AG08396 (cell line): Measurements from ENCODE around the gene TRPM2.
"Not testable (repeated sequence)": the region's sequence is repeated elsewhere in the genome, so short reads cannot be mapped to it uniquely, and the experiment has no call there.

Experiments
- DNase-seq: peaks from one replicate; pipeline ENCODE4 v3.0.0; 2012; ENCODE audit warnings: low spot score, mixed read lengths

TRPM2 gene

DNA sequence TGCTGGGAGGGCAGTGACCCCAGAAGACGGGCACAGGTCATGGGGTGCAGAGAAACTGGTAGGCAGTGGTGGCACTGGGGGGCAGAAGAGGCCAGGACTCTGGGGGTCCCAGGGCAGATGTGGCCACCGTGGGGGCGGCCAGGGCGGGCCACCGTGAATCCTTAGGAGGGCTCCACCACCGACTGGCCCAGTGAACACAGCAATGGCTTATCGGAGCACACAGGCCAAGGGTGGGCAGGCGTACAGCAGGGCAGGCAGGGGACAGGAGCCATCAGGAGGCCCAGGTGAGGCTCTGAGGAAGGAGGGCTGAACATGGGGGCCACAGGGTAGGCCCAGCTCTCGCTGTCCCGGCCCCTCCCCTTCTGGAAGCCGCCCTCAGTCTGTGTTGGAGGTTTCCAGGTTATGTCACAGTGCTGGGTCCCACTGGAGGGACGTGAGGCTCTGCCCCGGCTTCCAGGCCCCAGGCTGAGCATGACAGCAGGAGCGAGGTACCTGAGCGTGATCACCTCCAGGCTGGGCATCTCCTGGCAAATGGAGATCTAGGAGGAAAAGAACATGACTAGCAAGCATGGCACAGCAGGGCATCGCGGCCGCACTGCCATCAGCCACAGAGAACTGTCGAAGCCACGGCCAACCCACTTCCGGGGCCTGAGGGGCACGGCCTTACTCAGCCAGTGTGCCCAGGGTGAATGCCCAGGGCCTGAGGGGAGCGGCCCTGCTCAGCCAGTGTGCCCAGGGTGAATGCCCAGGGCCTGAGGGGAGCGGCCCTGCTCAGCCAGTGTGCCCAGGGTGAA lies 18.0 kb upstream of the TRPM2 start:
- DNase-seq, result no peak

GRCh38 chr21:44337449-44337848 lies 16.0 kb upstream of the TRPM2 start:
- no peak for DNase-seq

DNA sequence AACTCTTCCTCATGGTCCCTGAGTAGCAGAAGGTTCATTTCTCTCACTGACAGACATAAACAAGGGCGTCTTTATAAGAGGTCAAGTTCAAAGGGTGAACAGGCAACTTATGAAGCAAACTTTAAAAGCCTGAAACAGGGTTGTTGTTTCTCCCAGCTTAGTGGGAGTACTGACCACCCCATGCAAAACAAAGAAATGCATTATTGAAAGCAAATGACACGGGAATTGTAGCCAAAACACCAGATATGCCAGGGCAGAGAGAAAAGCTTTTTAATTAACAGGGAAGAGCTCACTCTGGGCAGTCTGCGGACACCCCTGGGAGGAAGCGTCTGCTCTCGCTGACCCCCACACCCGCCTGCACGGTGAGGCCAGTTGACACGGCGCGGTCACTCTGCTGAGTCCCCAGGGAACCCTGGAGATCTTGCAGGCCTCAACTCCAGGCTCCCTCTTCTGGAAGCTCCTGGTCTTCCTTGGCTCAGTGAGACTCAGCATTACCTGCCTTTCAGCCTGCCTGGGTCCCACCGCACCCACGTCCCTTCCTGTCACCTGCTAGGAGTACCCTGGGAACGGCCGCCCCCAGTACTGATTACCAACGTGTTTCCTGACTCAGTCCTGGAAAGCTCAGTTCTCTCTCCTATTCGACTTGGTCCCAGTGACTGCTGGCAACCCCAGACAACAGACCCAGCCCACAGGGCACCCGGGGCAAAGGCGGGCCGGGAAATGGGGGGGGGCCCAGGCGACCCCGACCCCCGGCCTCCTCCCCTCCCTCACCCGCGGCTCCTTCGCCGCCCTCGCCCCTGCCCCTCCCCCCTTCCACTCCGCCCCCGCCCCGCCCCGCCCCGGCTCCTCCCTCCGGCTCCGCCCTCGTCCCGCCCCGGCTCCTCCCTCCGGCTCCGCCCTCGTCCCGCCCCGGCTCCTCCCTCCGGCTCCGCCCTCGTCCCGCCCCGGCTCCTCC lies 15.2 kb upstream of the TRPM2 start:
- DNase-seq, result peak; percentile 67

- peak; percentile 98 for DNase-seq
Observed at GRCh38 chr21:44338971-44339910, 14.2 kb upstream of the TRPM2 start, which contains the start of gene CFAP410. Gene CFAP410, minus strand, starts transcription at chr21:44339390. Its CDS starts 196 bp downstream, at chr21:44339194.

DNA sequence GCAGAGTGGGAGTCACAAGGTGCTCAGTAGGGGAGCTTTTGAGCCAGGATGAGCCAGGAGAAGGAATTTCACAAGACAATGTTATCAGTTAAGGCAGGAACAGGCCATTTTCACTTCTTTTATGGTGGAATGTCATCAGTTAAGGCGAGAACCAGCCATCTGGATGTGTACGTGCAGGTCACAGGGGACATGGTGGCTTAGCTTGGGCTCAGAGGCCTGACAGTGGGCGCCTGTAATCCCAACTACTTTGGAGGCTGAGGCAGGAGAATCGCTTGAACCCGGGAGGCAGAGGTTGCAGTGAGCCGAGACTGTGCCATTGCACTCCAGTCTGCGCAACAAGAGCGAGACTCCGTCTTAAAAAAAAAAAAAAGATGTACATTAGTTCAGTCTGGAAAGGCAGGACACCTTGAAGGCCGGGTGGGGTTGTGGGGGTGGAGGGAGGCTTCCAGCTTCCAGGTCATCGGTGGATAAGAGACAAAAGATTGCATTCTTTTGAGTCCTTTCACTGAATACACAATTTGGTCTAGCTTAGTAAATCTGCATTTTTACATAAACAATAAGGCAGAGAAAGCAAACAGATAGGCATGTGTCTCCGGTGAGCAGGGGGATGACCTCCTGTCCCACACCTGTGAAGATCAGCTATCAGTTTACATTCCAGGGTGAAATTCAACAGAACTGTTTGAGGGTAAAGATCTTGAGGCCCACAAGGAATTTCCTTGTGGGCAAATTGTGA lies 11.5 kb upstream of the TRPM2 start:
- DNase-seq, result not testable (repeated sequence)

DNA sequence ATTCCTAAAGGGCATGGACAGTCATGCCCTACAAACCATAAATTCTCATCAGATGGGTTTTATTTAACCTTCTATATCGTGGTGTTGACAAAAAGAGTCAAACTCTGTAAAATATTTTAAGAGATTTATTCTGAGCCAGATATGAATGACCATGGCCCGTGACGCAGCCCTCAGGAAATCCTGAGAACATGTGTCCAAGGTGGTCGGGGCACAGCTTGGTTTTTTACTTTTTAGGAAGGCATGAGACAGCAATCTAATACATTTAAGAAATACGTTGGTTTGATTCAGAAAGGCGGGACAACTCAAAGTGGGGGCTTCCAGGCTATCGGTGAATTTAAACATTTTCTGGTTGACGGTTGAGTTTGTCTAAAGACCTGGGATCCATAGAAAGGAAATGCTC lies 10.4 kb upstream of the TRPM2 start:
- not testable (repeated sequence) for DNase-seq

GRCh38 chr21:44344541-44345183 lies 8.8 kb upstream of the TRPM2 start:
- no peak for DNase-seq

DNA sequence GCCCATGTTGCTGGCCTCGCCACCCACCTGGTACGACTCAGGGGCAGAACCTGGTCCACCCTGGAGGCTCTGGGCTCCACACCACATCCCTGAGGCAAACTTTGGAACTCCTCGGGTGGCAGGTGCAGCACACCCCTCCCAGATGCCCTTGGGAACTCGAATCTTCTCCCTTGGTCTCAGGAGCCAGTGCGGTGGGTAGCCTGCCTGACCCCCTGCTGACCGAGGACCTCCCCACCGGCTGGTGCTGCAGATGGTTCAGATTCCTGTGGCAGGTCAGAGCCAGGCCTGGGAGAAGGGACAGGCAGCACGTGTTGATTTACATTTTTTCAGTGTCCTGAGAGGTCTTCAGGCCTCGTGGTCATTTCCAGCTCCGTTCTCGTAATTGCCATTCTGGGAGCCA lies 7.9 kb upstream of the TRPM2 start:
- DNase-seq, result no peak

- no peak for DNase-seq
Observed at GRCh38 chr21:44347911-44348451, 5.4 kb upstream of the TRPM2 start.

DNA sequence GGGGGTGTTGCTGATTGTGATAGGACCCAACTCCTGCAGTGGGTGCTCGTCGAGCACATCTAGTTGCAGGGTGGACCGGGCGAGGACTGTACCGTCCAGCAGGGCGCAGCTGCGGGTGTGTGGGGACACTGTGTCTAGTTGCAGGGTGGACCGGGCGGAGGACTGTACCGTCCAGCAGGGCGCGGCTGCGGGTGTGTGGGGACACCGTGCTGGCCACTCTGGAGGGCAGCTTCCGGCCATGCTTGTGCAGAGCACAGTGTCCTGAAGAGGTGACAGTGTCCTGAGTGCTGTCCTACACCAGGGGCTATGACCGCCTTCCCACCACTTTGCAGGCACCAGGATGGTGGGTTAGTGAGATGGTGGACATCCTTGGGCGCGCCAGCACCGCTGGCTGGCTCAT lies 4.6 kb upstream of the TRPM2 start:
- no peak for DNase-seq

GRCh38 chr21:44349416-44349846 lies 4.0 kb upstream of the TRPM2 start:
- no peak for DNase-seq

GRCh38 chr21:44349847-44350772 lies 3.3 kb upstream of the TRPM2 start:
- no peak for DNase-seq

GRCh38 chr21:44350773-44351481 lies 2.5 kb upstream of the TRPM2 start:
- DNase-seq, result no peak

GRCh38 chr21:44351535-44352252 lies 1.7 kb upstream of the TRPM2 start:
- no peak for DNase-seq

DNA sequence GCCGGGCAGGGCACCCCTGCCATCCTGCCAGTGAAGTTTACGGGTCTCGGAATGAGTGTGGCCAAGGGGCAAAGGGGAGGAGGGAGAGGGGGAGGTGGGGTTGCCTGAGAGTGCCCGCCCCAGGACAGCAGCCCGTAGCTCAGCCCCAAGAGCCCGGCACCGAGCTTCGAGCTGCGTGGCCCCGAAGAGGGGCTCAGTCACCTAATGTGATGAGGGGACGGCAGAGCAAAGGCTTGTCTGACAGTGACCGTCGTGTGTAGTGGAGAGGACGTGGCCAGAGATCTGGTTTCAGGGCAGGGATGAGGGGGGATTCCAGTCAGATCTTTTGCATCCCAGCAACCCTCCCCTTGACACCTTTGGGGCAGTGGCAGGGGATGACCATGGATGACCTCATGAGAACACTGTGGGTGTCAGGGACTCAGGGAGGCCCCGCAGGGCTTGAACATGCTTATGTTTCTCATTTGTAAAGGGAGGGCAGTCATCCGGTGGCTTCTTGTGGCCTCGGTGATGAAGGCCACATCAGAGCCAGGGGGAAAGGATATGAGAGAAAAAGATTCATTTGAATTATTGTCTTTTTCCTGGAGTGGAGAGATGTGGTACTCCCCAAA lies 1.1 kb upstream of the TRPM2 start:
- no peak for DNase-seq

DNA sequence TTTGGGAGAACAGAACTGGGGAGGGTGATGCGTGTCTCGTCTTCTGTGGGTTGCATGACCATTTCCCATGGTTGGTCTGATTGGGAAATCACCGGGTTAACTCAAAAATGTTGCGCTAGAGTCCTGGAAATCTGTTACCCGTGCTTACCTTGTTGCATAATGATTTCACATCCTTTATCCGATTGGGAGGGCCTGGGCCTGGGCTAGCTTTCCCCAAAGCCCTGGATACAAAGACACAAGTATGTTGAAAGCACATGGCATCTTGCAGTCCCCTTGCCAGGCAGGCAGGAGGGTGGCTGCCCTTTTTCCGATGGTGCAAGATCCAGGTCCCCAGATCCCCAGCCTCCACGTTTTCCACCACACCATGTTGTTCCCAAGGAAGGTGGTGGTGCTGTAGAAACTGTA lies 582 bp downstream of the TRPM2 start:
- DNase-seq, result no peak
